Jurkat, Clone E6-1 (cell line): ENCODE results near the gene CDK3.
A peak's percentile ranks its signal among the peaks of the same experiment; 100 is the strongest.
"Not testable (repeated sequence)": the region's sequence is repeated elsewhere in the genome, so short reads cannot be mapped to it uniquely, and the experiment has no call there.

Source experiments
- DNase-seq: peaks from one replicate; pipeline ENCODE4 v3.0.0-alpha.2; 2011; ENCODE audit warnings: low read depth, low spot score
- H3K4me3 ChIP-seq: 2 replicates; pipeline ENCODE4 v1.5.1; 2011; ENCODE audit warnings: mild to moderate bottlenecking, low read length, control low read depth, moderate library complexity

Gene CDK3

GRCh38 chr17:76032780-76033108 is 32.1 kb downstream of the CDK3 start:
- H3K4me3 ChIP-seq = no peak overlapping the region
- no peak for DNase-seq

- DNase-seq = no peak
- H3K4me3 ChIP-seq = no peak overlapping the region
Observed at GRCh38 chr17:76033139-76033538, 32.5 kb downstream of the CDK3 start.

GRCh38 chr17:76034428-76035350 is 34.0 kb downstream of the CDK3 start:
- no peak overlapping the region for H3K4me3 ChIP-seq
- no peak for DNase-seq

- H3K4me3 ChIP-seq = no peak overlapping the region
- no peak for DNase-seq
Observed at GRCh38 chr17:76036497-76037261, 36.0 kb downstream of the CDK3 start.

- peak overlapping the region; percentile 25 for H3K4me3 ChIP-seq
- peak; percentile 77 for DNase-seq
Observed at GRCh38 chr17:76038050-76038449, 37.4 kb downstream of the CDK3 start.

- no peak for DNase-seq
- no peak overlapping the region for H3K4me3 ChIP-seq
Observed at GRCh38 chr17:76039121-76039520, 38.5 kb downstream of the CDK3 start.

- no peak for DNase-seq
- no peak overlapping the region for H3K4me3 ChIP-seq
Observed at GRCh38 chr17:76040376-76040775, 39.7 kb downstream of the CDK3 start.

GRCh38 chr17:76042868-76043267 is 42.2 kb downstream of the CDK3 start:
- not testable (repeated sequence) for H3K4me3 ChIP-seq, DNase-seq

GRCh38 chr17:76044475-76045007 is 43.9 kb downstream of the CDK3 start:
- not testable (repeated sequence) for H3K4me3 ChIP-seq, DNase-seq

- DNase-seq = no peak
- no peak overlapping the region for H3K4me3 ChIP-seq
Observed at GRCh38 chr17:76046064-76046463, 45.4 kb downstream of the CDK3 start.

GRCh38 chr17:76048025-76048605 is 47.5 kb downstream of the CDK3 start:
- no peak for DNase-seq
- H3K4me3 ChIP-seq = no peak overlapping the region

- H3K4me3 ChIP-seq = no peak overlapping the region
- no peak for DNase-seq
Observed at GRCh38 chr17:76048711-76049110, 48.1 kb downstream of the CDK3 start.

GRCh38 chr17:76049239-76049638 is 48.6 kb downstream of the CDK3 start:
- no peak for DNase-seq
- no peak overlapping the region for H3K4me3 ChIP-seq

GRCh38 chr17:76049836-76050537 is 49.3 kb downstream of the CDK3 start:
- no peak overlapping the region for H3K4me3 ChIP-seq
- DNase-seq = no peak

- DNase-seq = no peak
- H3K4me3 ChIP-seq = no peak overlapping the region
Observed at GRCh38 chr17:76050538-76051467, 50.1 kb downstream of the CDK3 start.

GRCh38 chr17:76051561-76051960 is 50.9 kb downstream of the CDK3 start:
- no peak for DNase-seq
- no peak overlapping the region for H3K4me3 ChIP-seq

GRCh38 chr17:76053246-76054111 is 52.8 kb downstream of the CDK3 start:
- DNase-seq = no peak

More at GRCh38 chr17:76053246-76054111, 52.8 kb downstream of the CDK3 start:
- no peak overlapping the region for H3K4me3 ChIP-seq
